Smooth muscle cell of the brain vasculature (primary cell): ENCODE data around the gene ZMYND11.
"Not testable (repeated sequence)": the region's sequence is repeated elsewhere in the genome, so short reads cannot be mapped to it uniquely, and the experiment has no call there.

Experiments
- DNase-seq: peaks from one replicate; pipeline ENCODE4 v3.0.0-alpha.2; 2012; ENCODE audit warnings: low read depth, low spot score

The ZMYND11 gene

DNA sequence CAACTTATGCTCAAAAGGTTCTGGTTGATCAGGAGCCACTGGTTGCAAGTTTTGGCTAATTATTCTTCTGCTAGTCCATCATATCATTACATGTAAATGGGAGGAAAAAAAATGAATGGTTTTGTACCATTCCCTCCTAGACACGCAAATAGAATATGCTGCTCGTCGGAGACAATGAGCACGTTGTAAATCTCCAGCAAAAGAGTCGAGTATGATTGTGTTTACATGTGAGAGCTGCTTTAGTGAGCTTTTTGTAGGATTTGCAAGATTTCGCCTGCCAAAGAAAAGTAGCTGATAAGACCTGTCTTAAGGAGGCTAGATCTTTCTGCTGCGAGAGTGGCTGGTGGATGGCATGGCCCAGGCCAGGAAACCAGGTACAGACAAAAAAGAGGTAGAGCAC lies 109.0 kb downstream of the ZMYND11 start:
- DNase-seq, result no peak

DNA sequence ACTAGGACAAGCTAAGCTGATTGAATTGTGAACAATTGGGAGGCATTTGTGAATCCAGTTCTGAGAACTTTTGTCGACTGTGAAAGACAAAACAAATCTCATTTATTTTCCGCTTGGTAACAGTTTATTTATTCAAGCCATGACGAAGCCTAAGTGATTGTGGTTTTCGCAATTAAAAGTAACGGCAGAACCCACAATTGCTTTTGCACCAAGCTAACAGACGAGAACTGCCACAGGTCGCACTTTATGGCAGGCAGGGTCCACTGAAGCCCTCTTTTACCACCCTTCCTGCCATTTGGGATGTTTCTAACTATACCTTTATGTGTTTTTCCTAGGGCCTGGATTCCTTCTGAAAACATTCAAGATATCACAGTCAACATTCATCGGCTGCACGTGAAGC lies 111.2 kb downstream of the ZMYND11 start:
- DNase-seq, result no peak

DNA sequence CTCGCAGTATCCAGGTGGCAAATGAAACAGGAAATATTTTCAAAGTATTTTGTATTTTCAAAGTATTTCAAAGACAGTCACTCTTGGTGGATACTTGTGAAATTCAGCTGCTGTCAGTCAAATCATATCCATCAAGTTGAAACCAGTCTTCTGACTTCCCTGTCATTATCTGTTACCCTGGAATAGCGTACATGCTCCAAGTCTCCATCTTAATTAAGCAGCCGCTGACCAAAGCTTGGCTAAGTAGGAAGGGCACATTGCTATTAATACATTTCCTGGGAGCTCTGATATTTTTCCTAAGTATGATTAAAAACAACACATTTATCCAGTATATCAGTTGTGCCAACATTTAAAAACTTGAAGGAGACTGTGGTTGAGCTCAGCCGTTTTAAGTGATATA lies 112.2 kb downstream of the ZMYND11 start:
- DNase-seq, result no peak

DNA sequence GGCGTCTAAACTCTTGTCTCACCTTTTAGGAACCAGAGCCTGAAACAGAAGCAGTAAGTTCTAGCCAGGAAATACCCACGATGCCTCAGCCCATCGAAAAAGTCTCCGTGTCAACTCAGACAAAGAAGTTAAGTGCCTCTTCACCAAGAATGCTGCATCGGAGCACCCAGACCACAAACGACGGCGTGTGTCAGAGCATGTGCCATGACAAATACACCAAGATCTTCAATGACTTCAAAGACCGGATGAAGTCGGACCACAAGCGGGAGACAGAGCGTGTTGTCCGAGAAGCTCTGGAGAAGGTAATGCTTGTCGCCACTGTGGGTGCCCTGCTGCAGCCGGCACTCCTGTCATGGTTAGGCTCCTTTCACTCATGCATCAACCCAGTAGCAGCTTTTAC lies 113.1 kb downstream of the ZMYND11 start:
- DNase-seq, result no peak

DNA sequence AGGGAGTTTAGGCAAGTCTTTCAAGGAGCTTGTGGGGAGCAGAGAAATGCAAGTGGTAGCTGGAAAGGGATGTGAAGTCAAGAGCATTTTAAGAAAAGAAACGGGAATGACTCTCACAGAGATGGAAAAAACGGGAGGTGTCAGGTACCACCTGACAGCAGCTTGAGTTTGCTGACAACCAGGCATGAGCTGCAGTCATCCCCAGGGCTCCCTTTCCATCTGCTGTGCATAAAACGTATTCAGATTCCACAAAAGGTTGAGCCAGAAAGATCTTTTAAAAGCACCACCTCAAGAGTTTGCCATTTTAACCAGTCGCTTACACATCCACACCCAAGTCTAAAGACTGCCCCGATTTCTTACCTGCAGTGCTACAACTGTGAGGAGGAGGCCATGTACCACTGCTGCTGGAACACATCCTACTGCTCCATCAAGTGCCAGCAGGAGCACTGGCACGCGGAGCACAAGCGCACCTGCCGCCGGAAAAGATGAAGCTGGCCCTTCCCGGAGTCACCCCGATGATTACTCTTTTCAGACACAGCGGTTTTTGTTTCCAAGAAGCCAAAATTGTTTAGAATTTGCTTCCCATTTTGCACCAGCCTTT lies 116.8 kb downstream of the ZMYND11 start:
- no peak for DNase-seq

DNA sequence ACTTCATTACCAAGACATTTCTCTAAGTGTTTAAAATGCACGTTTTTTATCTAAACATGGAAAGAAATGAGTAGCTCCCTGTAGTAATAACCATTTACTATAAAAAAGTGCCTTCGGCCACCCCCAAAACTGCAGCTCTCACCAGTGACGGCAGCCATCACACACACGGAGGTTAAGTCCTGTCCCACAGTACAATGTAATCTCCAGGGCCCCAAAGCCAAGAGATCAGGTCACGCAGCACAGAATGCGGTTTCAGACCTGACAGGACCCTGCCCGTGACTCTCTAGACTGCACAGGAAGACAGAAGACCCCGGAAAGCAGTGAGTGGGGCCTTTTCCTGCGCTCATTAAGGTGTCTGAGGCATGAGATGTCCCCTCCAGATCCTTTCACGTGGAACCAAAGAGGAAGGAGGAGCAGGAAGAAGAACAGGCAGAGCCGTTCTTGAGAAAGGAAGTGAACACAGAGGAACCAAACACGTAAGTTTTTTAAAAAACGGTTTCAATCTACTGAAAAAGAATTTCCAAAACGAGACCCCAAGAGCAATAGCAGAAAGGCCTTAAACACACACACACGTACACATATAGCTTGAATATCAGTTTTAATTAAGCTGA lies 125.7 kb downstream of the ZMYND11 start:
- no peak for DNase-seq

DNA sequence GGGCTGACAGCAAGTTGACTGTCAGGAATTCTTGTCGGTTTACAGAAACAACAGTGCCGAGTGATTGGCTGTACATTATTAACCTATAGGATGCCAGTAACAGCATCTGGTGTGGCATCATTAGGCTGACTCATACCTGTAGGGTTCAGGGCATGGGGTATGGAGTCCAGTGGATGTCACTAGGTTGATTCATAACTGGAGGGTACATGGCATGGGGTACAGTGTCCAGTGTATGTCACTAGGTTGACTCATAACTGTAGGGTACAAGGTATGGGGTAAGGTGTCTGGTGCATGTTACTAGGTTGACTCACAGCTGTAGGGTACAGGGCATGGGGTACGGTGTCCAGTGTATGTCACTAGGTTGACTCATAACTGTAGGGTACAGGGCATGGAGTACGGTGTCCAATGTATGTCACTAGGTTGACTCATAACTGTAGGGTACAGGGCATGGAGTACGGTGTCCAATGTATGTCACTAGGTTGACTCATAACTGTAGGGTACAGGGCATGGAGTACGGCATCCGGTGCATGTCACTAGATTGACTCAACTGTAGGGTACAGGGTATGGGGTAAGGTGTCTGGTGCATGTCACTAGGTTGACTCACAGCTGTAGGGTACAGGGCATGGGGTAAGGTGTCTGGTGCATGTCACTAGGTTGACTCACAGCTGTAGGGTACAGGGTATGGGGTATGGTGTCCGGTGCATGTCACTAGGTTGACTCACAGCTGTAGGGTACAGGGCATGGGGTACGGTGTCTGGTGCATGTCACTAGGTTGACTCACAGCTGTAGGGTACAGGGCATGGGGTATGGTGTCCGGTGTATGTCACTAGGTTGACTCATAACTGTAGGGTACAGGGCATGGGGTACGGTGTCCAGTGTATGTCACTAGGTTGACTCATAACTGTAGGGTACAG lies 129.2 kb downstream of the ZMYND11 start:
- not testable (repeated sequence) for DNase-seq

DNA sequence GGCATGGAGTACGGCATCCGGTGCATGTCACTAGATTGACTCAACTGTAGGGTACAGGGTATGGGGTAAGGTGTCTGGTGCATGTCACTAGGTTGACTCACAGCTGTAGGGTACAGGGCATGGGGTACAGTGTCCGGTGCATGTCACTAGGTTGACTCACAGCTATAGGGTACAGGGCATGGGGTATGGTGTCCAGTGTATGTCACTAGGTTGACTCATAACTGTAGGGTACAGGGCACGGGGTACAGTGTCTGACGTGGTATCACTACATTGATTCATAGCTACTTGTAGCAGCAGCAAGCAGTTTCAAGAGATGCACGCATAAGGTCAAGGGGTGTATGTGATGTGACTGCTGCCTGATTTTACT lies 129.8 kb downstream of the ZMYND11 start:
- DNase-seq, result not testable (repeated sequence)

DNA sequence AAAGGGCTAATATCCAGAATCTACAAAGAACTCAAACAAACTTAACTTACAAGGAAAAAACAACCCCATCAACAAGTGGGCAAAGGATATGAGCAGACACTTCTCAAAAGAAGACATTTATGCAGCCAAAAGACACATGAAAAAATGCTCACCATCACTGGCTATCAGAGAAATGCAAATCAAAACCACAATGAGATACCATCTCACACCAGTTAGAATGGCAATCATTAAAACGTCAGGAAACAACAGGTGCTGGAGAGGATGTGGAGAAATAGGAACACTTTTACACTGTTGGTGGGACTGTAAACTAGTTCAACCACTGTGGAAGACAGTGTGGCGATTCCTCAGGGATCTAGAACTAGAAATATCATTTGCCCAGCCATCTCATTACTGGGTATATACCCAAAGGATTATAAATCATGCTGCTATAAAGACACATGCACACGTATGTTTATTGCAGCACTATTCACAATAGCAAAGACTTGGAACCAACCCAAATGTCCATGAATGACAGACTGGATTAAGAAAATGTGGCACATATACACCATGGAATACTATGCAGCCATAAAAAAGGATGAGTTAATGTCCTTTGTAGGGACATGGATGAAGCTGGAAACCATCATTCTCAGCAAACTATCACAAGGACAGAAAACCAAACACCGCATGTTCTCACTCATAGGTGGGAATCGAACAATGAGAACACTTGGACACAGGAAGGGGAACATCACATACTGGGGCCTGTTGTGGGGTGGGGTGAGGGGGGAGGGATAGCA lies 130.7 kb downstream of the ZMYND11 start:
- not testable (repeated sequence) for DNase-seq

DNA sequence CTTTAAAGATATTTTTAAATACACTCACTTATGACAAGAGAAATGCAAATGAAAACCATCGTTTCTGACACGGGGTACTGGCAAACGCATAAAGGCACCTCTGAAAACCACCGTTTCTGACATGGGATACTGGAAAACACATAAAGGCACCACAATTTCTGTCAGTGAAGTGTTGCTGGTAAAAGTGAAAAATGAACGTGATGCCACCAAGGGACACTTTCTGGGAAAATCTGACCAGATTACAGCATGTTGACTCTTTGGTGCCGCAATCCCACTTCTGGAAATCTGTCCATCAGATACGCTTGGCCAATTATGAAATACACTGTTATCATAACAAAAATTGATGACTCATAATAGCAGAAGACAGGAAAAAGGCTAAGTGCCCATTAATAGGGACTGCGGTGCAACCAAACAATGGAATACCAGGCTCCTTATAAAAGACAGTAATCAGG lies 131.7 kb downstream of the ZMYND11 start:
- no peak for DNase-seq

DNA sequence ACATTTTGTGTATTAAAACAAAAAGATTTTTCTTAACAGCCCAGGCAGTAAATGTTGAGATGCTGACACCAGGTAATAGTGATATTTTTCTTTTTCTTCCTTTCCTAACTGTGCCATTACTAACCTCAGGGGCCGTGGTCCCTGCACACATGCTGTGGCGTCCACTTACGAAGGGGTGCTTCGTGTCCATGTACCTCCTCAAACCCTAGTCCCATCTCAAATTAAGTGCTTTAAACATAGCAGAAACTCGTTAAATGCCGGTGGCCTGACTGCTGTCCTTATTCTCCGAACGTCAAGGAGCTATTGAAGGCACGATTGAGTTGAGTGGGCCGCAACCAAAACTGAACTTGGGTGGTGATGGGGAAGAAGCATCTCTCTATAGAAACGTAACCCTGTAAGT lies 132.4 kb downstream of the ZMYND11 start:
- DNase-seq, result no peak

DNA sequence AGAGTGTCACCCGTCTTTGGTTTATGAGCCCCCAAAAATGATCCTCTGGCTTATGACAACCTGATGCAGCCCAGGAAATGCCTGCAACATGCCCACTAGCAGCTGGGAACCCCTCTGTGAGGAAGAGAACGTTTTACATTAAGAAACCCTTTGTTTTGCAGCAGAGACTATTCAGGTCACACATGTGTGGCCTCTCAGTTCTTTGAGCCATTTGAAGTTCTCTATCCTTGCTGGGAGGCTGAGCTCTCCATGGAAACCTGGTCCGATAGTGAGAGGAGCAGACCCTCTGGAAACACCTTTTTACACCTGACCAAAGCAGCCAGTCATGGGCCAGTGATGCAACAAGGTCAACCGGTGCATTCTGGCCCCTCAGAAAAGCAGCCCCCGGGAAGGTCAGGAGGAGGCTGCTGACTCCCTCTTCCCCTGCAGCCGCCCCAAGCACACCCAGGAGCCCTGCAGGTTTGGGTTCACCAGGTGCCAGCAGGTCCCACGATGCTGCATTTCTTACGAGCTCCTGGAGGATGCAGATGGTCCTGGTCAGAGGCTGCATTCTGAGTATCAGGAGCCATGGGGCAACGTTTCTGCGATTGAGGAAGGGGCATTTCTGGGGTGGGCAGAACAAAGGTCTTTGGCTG lies 134.3 kb downstream of the ZMYND11 start:
- DNase-seq, result no peak

DNA sequence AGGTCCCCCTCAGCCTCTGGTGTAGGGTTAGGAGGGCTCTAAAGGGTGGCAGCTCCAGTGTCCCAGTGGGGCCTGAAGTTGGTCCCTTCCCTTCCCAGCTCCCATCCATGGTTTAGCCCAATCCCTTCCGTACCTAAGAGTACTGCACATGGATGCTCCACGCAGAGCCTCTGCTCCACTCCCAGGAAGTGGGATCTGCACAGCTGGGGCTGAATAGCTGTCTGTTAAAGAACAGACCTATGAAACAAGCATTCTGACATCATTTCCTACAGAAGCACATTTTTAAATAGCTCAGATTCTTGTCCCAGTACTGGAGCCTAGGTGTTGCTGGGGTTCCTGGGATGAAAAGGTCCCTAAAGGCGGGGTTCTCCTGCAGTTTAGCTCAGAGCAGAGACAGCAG lies 135.9 kb downstream of the ZMYND11 start:
- DNase-seq, result no peak

DNA sequence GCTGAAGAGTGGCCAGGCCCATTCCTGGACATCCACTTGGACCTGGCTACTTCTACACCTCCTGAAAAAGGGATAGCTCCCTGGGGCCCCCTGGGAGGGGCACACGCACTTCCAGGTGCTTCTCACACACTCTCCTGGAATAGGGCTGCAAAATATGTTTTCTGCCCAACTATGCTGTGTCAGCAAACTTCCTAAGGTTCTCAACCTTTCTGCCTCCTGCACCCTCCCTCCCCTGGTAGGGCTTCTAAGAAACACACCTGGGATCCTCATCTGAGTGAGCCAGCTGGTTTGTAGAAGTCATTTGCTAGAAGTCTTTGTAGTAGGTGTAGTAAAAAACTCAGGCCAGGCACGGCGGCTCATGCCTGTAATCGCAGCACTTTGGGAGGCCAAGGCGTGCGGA lies 136.5 kb downstream of the ZMYND11 start:
- no peak for DNase-seq

DNA sequence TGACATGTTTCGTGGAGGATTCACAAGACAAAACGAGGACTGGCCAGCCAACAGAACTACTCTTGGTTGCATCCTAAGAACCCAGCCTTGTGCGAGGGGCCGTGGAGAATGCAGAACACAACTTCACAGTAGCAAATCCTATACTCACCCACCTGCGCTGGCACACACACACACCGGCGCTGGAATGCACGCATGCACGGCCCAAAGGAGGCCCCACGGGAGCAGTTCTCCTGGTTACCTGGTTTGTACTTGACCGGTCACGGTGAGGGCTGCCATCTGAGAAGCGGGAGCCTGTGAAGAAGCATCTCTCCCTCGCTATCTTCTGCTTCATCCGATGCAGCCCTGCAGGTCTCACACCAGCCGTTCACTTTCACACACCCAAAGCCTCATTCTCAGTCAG lies 137.8 kb downstream of the ZMYND11 start:
- no peak for DNase-seq

DNA sequence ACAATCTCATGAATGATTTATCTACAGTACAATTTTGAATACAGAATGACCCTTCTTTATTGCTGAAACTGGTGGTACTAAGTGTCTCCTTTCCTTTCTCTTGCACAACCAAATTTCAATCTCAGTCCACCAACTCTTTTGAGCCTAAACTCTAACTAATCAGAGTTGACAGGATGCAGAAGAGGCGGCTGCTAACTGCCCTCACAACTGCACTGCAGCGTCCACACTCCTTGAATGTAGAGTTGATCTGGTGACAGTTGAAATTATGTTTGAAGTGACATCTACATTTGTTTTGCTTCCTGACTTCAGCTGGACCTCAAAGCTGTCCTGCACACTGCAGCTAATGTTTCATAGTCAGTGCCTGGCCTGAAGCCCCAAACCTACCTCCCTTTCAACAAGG lies 139.6 kb downstream of the ZMYND11 start:
- no peak for DNase-seq

DNA sequence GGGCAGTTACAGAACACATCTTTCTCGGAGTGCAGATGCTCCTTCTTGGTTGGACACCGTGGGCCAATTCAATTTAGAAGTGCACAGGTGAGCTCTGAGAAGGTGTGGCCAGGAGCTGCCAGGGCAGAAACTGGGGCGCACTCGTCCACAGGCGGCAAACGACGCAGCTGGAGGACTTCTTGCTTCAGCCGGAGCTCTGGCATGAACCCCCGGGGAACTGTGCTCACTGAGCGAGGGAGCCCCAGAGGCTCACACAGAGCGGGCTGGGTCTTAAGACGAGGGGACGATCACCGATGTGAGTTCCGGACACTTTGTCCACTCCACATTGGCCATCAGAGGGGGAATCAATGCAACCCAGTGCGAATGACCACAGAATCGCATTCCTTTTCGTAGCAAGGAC lies 140.4 kb downstream of the ZMYND11 start:
- DNase-seq, result no peak

DNA sequence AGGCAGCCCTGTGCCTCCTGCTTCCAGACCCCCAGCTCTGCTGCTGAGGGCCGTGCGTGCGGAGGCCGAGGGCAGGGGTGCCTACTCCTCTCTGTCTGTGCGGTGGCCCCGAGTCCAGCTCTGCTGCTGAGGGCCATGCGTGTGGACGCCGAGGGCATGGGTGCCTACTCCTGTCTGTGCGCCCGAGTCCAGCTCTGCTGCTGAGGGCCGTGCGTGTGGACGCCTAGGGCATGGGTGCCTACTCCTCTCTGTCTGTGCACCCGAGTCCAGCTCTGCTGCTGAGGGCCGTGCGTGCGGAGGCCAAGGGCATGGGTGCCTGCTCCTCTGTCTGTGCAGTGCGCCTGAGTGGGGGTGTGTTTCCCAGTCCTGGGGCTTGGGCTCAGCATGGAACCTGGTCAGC lies 142.7 kb downstream of the ZMYND11 start:
- no peak for DNase-seq

DNA sequence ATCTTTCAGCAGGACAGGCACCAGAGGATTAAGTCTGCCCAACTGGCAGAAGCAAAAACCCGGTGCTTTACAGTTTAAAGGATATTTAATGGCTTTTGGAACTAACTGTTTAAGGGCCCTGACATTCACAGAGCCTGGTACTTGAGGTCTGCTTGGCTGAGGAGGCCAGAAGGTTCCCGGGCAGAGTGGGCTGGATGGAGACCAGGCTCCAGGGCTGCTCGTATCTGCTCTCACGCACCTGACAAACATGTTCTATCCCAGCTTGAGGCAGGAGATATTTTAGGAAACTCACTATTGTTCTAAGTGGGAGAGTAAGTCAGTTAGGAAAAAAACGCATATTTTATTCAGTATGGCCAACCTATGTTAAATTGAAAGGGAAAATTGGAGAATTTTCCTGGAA lies 143.5 kb downstream of the ZMYND11 start:
- DNase-seq, result no peak

DNA sequence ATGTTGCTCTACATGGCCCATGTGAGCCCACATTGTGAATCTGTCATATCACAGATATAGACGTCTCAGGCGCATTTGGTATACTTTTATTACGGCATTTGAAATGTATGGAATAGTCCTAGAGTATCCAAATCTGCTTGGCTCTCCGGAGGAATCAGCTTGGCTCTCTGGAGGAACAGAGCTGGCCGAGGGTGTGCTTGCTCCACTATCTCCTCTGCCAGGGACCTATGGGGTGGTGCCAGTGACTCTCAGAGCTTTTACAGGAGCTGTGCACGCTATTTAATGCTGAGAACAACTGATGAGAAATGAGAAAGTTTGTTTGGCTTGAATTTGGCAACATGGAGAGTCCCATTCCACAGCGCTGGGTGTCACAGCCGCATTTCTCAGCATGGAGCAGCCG lies 144.0 kb downstream of the ZMYND11 start:
- DNase-seq, result no peak

DNA sequence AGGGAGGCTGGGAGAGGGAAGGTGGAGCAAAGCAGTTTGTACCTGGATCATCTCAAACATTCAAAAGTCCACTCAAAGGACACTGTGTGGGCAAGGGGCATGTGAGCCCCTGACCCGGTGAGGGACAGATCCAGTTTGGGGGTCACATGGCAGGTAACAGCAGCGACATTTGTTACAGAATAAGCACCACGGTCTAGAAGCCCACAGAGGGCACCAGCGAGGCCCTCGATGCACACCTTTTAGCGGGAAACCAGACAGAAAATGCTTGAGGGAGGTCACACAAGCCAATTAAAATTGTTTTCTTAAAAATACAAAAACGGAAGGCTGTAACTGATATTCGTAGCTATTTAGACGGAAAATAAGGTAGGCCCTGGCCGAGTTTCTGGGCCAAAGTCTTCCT lies 144.4 kb downstream of the ZMYND11 start:
- no peak for DNase-seq
